GM12891 (cell line): ENCODE results near the gene HOXC12.

Experiments
- DNase-seq: peaks from one replicate; pipeline ENCODE4 v3.0.0; 2011; ENCODE audit warnings: low spot score; ENCODE audit not compliant: insufficient read length
- FAIRE-seq: peaks from 2 replicates; lab custom pipeline; 2011; peaks lifted over from hg19 to GRCh38; lab: Jason Lieb, UNC
- PAX5 ChIP-seq: IDR thresholded peaks from 2 replicates; pipeline ENCODE4 v1.6.1; 2011; ENCODE audit warnings: low read length, moderate library complexity, mild to moderate bottlenecking; ENCODE audit not compliant: insufficient read depth, severe bottlenecking
- POLR2A ChIP-seq: IDR thresholded peaks from 2 replicates; pipeline ENCODE4 v1.6.1; 2011; ENCODE audit warnings: low read depth, low read length, control low read depth
- POLR2AphosphoS5 ChIP-seq: IDR thresholded peaks from 2 replicates; pipeline ENCODE4 v1.6.1; 2011; ENCODE audit warnings: low read depth, low read length, control low read depth
- POU2F2 ChIP-seq: IDR thresholded peaks from 2 replicates; pipeline ENCODE4 v1.6.1; 2011; ENCODE audit warnings: low read depth, mild to moderate bottlenecking, control low read depth, low read length, moderate library complexity
- SPI1 ChIP-seq: IDR thresholded peaks from 2 replicates; pipeline ENCODE4 v1.6.1; 2011; ENCODE audit warnings: low read depth, low read length, control low read depth
- TAF1 ChIP-seq: IDR thresholded peaks from 2 replicates; pipeline ENCODE4 v1.6.1; 2011; ENCODE audit warnings: low read depth, low read length, control low read depth

Gene HOXC12

DNA sequence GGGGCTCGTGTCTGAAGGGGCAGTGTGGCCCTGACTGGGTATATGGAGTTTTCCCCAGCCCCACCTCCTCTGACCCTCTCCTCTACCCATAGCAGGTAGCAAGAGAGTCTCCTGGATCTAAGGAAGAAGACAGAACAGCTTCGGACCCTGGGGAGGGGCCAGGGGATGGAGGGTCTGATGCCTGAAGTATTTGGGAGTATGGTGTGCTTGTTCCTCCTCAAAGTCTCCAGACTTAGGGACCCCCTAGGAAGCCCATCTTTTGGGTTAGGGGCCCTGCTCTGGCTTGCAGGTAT lies 53.5 kb downstream of the HOXC12 start:
- FAIRE-seq: no peak
- TF ChIP-seq PAX5 (no peak), POLR2AphosphoS5 (no peak), TAF1 (no peak), SPI1 (no peak), POLR2A (no peak), POU2F2 (no peak)
- DNase-seq: no peak
